HG02885 (cell line): ENCODE data around the gene FOXQ1.

Source experiments
- ATAC-seq: cut with Tn5 transposase; IDR thresholded peaks from one replicate; pipeline ENCODE4 v1.9.1; 2021; ENCODE audit warnings: mild to moderate bottlenecking; ENCODE audit not compliant: unreplicated experiment, poor library complexity

The FOXQ1 gene

GRCh38 chr6:1290086-1290485 lies 21.8 kb upstream of the FOXQ1 start:
- ATAC-seq = no peak

- no peak for ATAC-seq
Observed at GRCh38 chr6:1290805-1291204, 21.1 kb upstream of the FOXQ1 start.

- ATAC-seq = no peak
Observed at GRCh38 chr6:1291381-1291780, 20.5 kb upstream of the FOXQ1 start.

- ATAC-seq = no peak
Observed at GRCh38 chr6:1295420-1295819, 16.5 kb upstream of the FOXQ1 start.

GRCh38 chr6:1296079-1296478 lies 15.8 kb upstream of the FOXQ1 start:
- no peak for ATAC-seq

GRCh38 chr6:1296542-1296941 lies 15.4 kb upstream of the FOXQ1 start:
- ATAC-seq = no peak

- ATAC-seq = no peak
Observed at GRCh38 chr6:1297746-1298145, 14.2 kb upstream of the FOXQ1 start.

- ATAC-seq = no peak
Observed at GRCh38 chr6:1298768-1299167, 13.1 kb upstream of the FOXQ1 start.

- ATAC-seq = no peak
Observed at GRCh38 chr6:1306133-1306532, 5.8 kb upstream of the FOXQ1 start.

- no peak for ATAC-seq
Observed at GRCh38 chr6:1309366-1309765, 2.5 kb upstream of the FOXQ1 start.

GRCh38 chr6:1310628-1311399 lies 1.1 kb upstream of the FOXQ1 start:
- ATAC-seq = no peak

- ATAC-seq = no peak
Observed at GRCh38 chr6:1312203-1312472, 240 bp downstream of the FOXQ1 start.

GRCh38 chr6:1312473-1313367 lies 822 bp downstream of the FOXQ1 start:
- no peak for ATAC-seq

GRCh38 chr6:1313384-1313766 lies 1.5 kb downstream of the FOXQ1 start:
- ATAC-seq = no peak

GRCh38 chr6:1313767-1314503 lies 2.0 kb downstream of the FOXQ1 start:
- ATAC-seq = no peak

GRCh38 chr6:1314617-1315016 lies 2.7 kb downstream of the FOXQ1 start:
- ATAC-seq = no peak

GRCh38 chr6:1315201-1315559 lies 3.3 kb downstream of the FOXQ1 start:
- ATAC-seq = no peak

- ATAC-seq = no peak
Observed at GRCh38 chr6:1315560-1316386, 3.9 kb downstream of the FOXQ1 start.

GRCh38 chr6:1316489-1316971 lies 4.6 kb downstream of the FOXQ1 start:
- ATAC-seq = no peak

GRCh38 chr6:1317302-1317815 lies 5.5 kb downstream of the FOXQ1 start:
- ATAC-seq = no peak
